Measurements from ENCODE around the gene MRTFA.

DNA sequence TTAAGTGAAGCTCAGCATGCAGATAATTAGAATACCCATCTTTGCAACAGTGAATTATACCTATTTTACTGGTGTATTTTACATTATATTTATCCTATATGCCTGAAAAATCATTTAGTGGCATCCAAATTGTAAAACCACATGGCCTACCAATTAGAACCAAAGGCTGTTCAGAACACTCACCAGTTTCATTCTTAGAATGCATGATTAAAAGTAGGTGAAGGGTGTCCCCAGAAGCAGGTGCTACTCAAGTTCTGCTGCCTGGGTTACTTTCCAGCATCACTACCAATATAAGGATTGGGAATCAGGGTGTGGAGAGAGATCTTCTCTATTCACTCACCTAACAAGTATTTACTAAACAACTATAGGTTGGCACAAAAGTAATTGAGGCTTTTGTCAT, 162.8 kb downstream of the MRTFA start:
- TF ChIP-seq TAF1 (IDR thresholded peaks at IDR 0.05; ENCODE audit: low read depth, low read length) = no peak
- TF ChIP-seq POLR2AphosphoS5 (IDR thresholded peaks at IDR 0.05; ENCODE audit: low read depth, low read length) = no peak
- no peak for TF ChIP-seq POLR2A (IDR thresholded peaks at IDR 0.05; ENCODE audit: low read depth, low read length)
- no peak for TF ChIP-seq SPI1 (IDR thresholded peaks at IDR 0.05; ENCODE audit: low read depth, low read length)
- no peak for TF ChIP-seq PAX5 (IDR thresholded peaks at IDR 0.05; ENCODE audit: insufficient read depth, low read length, severe bottlenecking)
